CD4-positive, CD25-positive, alpha-beta regulatory T cell (primary cell): ENCODE measurements around the gene FYN. TPM values are rescaled to one million over a fixed set of nuclear protein-coding genes. Genes with fewer than 3 reads are reported as not detected.
A peak's percentile ranks its signal among the peaks of the same experiment; 100 is the strongest.

Source experiments
- ATAC-seq, 2 donors: fragments of 150-1000 bp; cut with Tn5 transposase; one replicate each; pipeline ENCODE4 v1.10.0; 2021; ENCODE audit warnings: low read depth in 2 of 2, moderate number of reproducible peaks in 2 of 2, moderate library complexity in 1 of 2
- DNase-seq, 3 donors: peaks; one replicate each; pipeline versions ENCODE4 v3.0.0 to v3.0.0-alpha.2; 2012 to 2022; ENCODE audit warnings: mixed read lengths in 1 of 3
- H3K27ac ChIP-seq: one replicate; pipeline ENCODE4 v1.7.0; 2013; ENCODE audit warnings: mild to moderate bottlenecking, low read length; ENCODE audit not compliant: insufficient read depth, poor library complexity, severe bottlenecking
- H3K27me3 ChIP-seq: one replicate; pipeline ENCODE4 v1.7.0; 2013; ENCODE audit warnings: low read length; ENCODE audit not compliant: control insufficient read depth, insufficient read depth
- H3K36me3 ChIP-seq: one replicate; pipeline ENCODE4 v1.7.0; 2013; ENCODE audit warnings: mild to moderate bottlenecking, low read length, moderate library complexity; ENCODE audit not compliant: control insufficient read depth, insufficient read depth
- H3K4me1 ChIP-seq: 2 replicates; pipeline ENCODE4 v1.7.0; 2013; ENCODE audit warnings: mild to moderate bottlenecking, low read length; ENCODE audit not compliant: insufficient read depth, control insufficient read depth, poor library complexity, severe bottlenecking
- H3K4me3 ChIP-seq: one replicate; pipeline ENCODE4 v1.7.0; 2013; ENCODE audit warnings: low read depth, mild to moderate bottlenecking, low read length, moderate library complexity
- H3K9me3 ChIP-seq, 2 experiments: 1 replicate in 1 of 2; 2 replicates in 1 of 2; pipeline ENCODE4 v1.7.0; 2013; ENCODE audit warnings: low read length in 2 of 2, mild to moderate bottlenecking in 1 of 2, moderate library complexity in 1 of 2; ENCODE audit not compliant: control insufficient read depth in 2 of 2
- H3K27ac Mint-ChIP-seq, 3 donors: one replicate each; pipeline ENCODE4 v1.8.0; 2020 to 2022; ENCODE audit warnings: mild to moderate bottlenecking in 3 of 3, mixed read lengths in 3 of 3, moderate library complexity in 2 of 3
- H3K27me3 Mint-ChIP-seq: one replicate; pipeline ENCODE4 v1.8.0; 2022; ENCODE audit warnings: mild to moderate bottlenecking, mixed read lengths
- H3K36me3 Mint-ChIP-seq: one replicate; pipeline ENCODE4 v1.8.0; 2020; ENCODE audit warnings: mixed read lengths
- H3K4me1 Mint-ChIP-seq, 4 donors: one replicate each; pipeline ENCODE4 v1.8.0; 2020 to 2022; ENCODE audit warnings: mixed read lengths in 4 of 4, mild to moderate bottlenecking in 1 of 4
- H3K4me3 Mint-ChIP-seq, 4 donors: one replicate each; pipeline ENCODE4 v1.8.0; 2020 to 2022; ENCODE audit warnings: mild to moderate bottlenecking in 4 of 4, mixed read lengths in 4 of 4, moderate library complexity in 3 of 4
- H3K9me3 Mint-ChIP-seq, 7 donors: one replicate each; pipeline ENCODE4 v1.8.0; 2020 to 2022; ENCODE audit warnings: mixed read lengths in 7 of 7, mild to moderate bottlenecking in 3 of 7, moderate library complexity in 2 of 7
- polyA plus RNA-seq, 4 donors: library from polyadenylated mRNA; unstranded; fragments of 300-500 nt; fragmentation: Illumina TruSeq; gene quantifications; one replicate each; pipeline ENCODE4 v1.2.3, GENCODE V29; 2021
- total RNA-seq: library from RNA; stranded (reverse); gene quantifications from one replicate; pipeline ENCODE4 v1.2.3, GENCODE V29; 2022

FYN gene
- total and polyA plus RNA-seq, 5 donors from 2014 or later = 267 to 592 (median 295) TPM

- Histone ChIP-seq H3K27ac (peak overlapping the region; percentile 98), H3K36me3 (peaks cover 18% of the 10 kb centered on the region), H3K4me1 (peaks cover 88% of the 10 kb centered on the region), H3K9me3 (no peaks in the 10 kb centered on the region), H3K27me3 (no peaks in the 10 kb centered on the region), H3K4me3 (peak overlapping the region; percentile 8)
- no peak for DNase-seq
- no peaks in the 10 kb centered on the region for H3K27me3 Mint-ChIP-seq
- peaks cover 0 to 5% (median 0%) of the 10 kb centered on the region in 7 donors for H3K9me3 Mint-ChIP-seq
- peak overlapping the region; percentile 99 to 100 (median 100) for H3K27ac Mint-ChIP-seq
- no peak for ATAC-seq
- H3K4me1 Mint-ChIP-seq = peaks cover 69 to 91% (median 82%) of the 10 kb centered on the region in 4 donors
- H3K4me3 Mint-ChIP-seq = peak overlapping the region in 3 of 4 donors; percentile 1 to 85 (median 70)
- peaks cover 30% of the 10 kb centered on the region for H3K36me3 Mint-ChIP-seq
These were observed 104.9 kb downstream of the FYN start for GRCh38 chr6:111768431-111768770.

GRCh38 chr6:111767752-111768430, 105.4 kb downstream of the FYN start:
- Histone ChIP-seq H3K4me3 (peak overlapping the region; percentile 57), H3K4me1 (peaks cover 93% of the 10 kb centered on the region), H3K27me3 (no peaks in the 10 kb centered on the region), H3K36me3 (peaks cover 18% of the 10 kb centered on the region), H3K9me3 (no peaks in the 10 kb centered on the region), H3K27ac (peak overlapping the region; percentile 98)
- Mint-ChIP-seq H3K4me3 (peak overlapping the region; percentile 49 to 87 (median 78)), H3K27me3 (no peaks in the 10 kb centered on the region), H3K4me1 (peaks cover 70 to 96% (median 87%) of the 10 kb centered on the region in 4 donors), H3K9me3 (peaks cover 0 to 5% (median 0%) of the 10 kb centered on the region in 7 donors), H3K36me3 (peaks cover 30% of the 10 kb centered on the region), H3K27ac (peak overlapping the region; percentile 99 to 100 (median 100))
- ATAC-seq (peak; percentile 41 to 53), DNase-seq (peak in 1 of 3 donors; percentile 65)

GRCh38 chr6:111766201-111766857, 106.9 kb downstream of the FYN start:
- peaks cover 9% of the 10 kb centered on the region for H3K36me3 ChIP-seq
- Mint-ChIP-seq H3K27ac (peak overlapping the region; percentile 99 to 100 (median 100)), H3K36me3 (peaks cover 23% of the 10 kb centered on the region), H3K9me3 (peaks cover 0 to 5% (median 0%) of the 10 kb centered on the region in 7 donors), H3K27me3 (no peaks in the 10 kb centered on the region), H3K4me3 (peak overlapping the region in 3 of 4 donors; percentile 82 to 87 (median 85)), H3K4me1 (peaks cover 70 to 98% (median 91%) of the 10 kb centered on the region in 4 donors)
- no peaks in the 10 kb centered on the region for H3K27me3 ChIP-seq
- peak overlapping the region; percentile 89 for H3K4me3 ChIP-seq
- no peak for ATAC-seq
- peaks cover 100% of the 10 kb centered on the region for H3K4me1 ChIP-seq
- no peaks in the 10 kb centered on the region for H3K9me3 ChIP-seq
- no peak for DNase-seq
- H3K27ac ChIP-seq = peak overlapping the region; percentile 98

GRCh38 chr6:111765763-111766162, 107.5 kb downstream of the FYN start:
- H3K9me3 Mint-ChIP-seq = peaks cover 0 to 5% (median under 1%) of the 10 kb centered on the region in 7 donors
- H3K27ac Mint-ChIP-seq = peak overlapping the region; percentile 99 to 100 (median 100)
- peaks cover 100% of the 10 kb centered on the region for H3K4me1 ChIP-seq
- H3K27me3 ChIP-seq = no peaks in the 10 kb centered on the region
- peak overlapping the region; percentile 98 for H3K27ac ChIP-seq
- H3K4me3 ChIP-seq = peak overlapping the region; percentile 89
- H3K27me3 Mint-ChIP-seq = no peaks in the 10 kb centered on the region
- H3K4me3 Mint-ChIP-seq = peak overlapping the region; percentile 44 to 87 (median 84)
- H3K36me3 Mint-ChIP-seq = peaks cover 20% of the 10 kb centered on the region
- ATAC-seq = no peak
- no peaks in the 10 kb centered on the region for H3K9me3 ChIP-seq
- no peak for DNase-seq
- H3K4me1 Mint-ChIP-seq = peaks cover 64 to 98% (median 92%) of the 10 kb centered on the region in 4 donors
- H3K36me3 ChIP-seq = peaks cover 9% of the 10 kb centered on the region

GRCh38 chr6:111764238-111765175, 108.7 kb downstream of the FYN start:
- peak overlapping the region; percentile 99 to 100 (median 100) for H3K27ac Mint-ChIP-seq
- peak; percentile 36 to 73 (median 61) for DNase-seq
- H3K36me3 Mint-ChIP-seq = peaks cover 14% of the 10 kb centered on the region
- peak overlapping the region; percentile 82 to 87 (median 86) for H3K4me3 Mint-ChIP-seq
- Histone ChIP-seq H3K36me3 (no peaks in the 10 kb centered on the region), H3K4me3 (peak overlapping the region; percentile 89), H3K9me3 (no peaks in the 10 kb centered on the region), H3K27ac (peak overlapping the region; percentile 98), H3K27me3 (no peaks in the 10 kb centered on the region), H3K4me1 (peaks cover 98% of the 10 kb centered on the region)
- ATAC-seq = peak; percentile 24 to 52
- peaks cover 0 to 1% (median 0%) of the 10 kb centered on the region in 7 donors for H3K9me3 Mint-ChIP-seq
- peaks cover 61 to 99% (median 92%) of the 10 kb centered on the region in 4 donors for H3K4me1 Mint-ChIP-seq
- H3K27me3 Mint-ChIP-seq = no peaks in the 10 kb centered on the region

- peaks cover 60 to 99% (median 84%) of the 10 kb centered on the region in 4 donors for H3K4me1 Mint-ChIP-seq
- DNase-seq (no peak), ATAC-seq (no peak)
- Histone ChIP-seq H3K27ac (peak overlapping the region; percentile 98), H3K9me3 (no peaks in the 10 kb centered on the region), H3K36me3 (no peaks in the 10 kb centered on the region), H3K4me3 (peak overlapping the region; percentile 89), H3K27me3 (no peaks in the 10 kb centered on the region), H3K4me1 (peaks cover 98% of the 10 kb centered on the region)
- H3K27ac Mint-ChIP-seq = peak overlapping the region; percentile 99 to 100 (median 100)
- peaks cover 0 to 1% (median 0%) of the 10 kb centered on the region in 7 donors for H3K9me3 Mint-ChIP-seq
- H3K27me3 Mint-ChIP-seq = no peaks in the 10 kb centered on the region
- H3K4me3 Mint-ChIP-seq = peak overlapping the region in 3 of 4 donors; percentile 20 to 95 (median 85)
- peaks cover 17% of the 10 kb centered on the region for H3K36me3 Mint-ChIP-seq
These were observed 109.9 kb downstream of the FYN start for GRCh38 chr6:111763381-111763780.

- ATAC-seq (no peak), DNase-seq (no peak)
- H3K36me3 Mint-ChIP-seq = peaks cover 17% of the 10 kb centered on the region
- Histone ChIP-seq H3K4me3 (peak overlapping the region; percentile 89), H3K27me3 (no peaks in the 10 kb centered on the region), H3K9me3 (no peaks in the 10 kb centered on the region), H3K36me3 (no peaks in the 10 kb centered on the region), H3K27ac (peak overlapping the region; percentile 98), H3K4me1 (peaks cover 98% of the 10 kb centered on the region)
- H3K27ac Mint-ChIP-seq = peak overlapping the region; percentile 99 to 100 (median 100)
- peaks cover 0 to 1% (median 0%) of the 10 kb centered on the region in 7 donors for H3K9me3 Mint-ChIP-seq
- H3K4me3 Mint-ChIP-seq = peak overlapping the region; percentile 59 to 95 (median 88)
- H3K27me3 Mint-ChIP-seq = no peaks in the 10 kb centered on the region
- peaks cover 46 to 96% (median 78%) of the 10 kb centered on the region in 4 donors for H3K4me1 Mint-ChIP-seq
These were observed 111.4 kb downstream of the FYN start for GRCh38 chr6:111761783-111762312.
